Sigmoid colon (tissue), 4 donors: ENCODE measurements around the gene NGDN.

Experiments
- EP300 ChIP-seq, 4 donors: sonication (generic); formaldehyde crosslinking; IDR thresholded peaks; one replicate each; pipeline ENCODE4 v1.6.1; 2017; ENCODE audit warnings: antibody characterized with exemption in 4 of 4
- POLR2A ChIP-seq, 2 donors: fragments of 450-650 bp; IDR thresholded peaks; one replicate each; pipeline ENCODE4 v1.6.1; 2016; ENCODE audit warnings: antibody characterized with exemption in 2 of 2, mild to moderate bottlenecking in 2 of 2, moderate library complexity in 2 of 2
- POLR2AphosphoS5 ChIP-seq, 4 donors: sonication (generic); formaldehyde crosslinking; IDR thresholded peaks; one replicate each; pipeline ENCODE4 v1.6.1; 2017; ENCODE audit warnings: antibody characterized with exemption in 4 of 4
- TF ChIP-seq, protein P1 (sequence below), 4 experiments: fragments of 450-650 bp in 3 of 4; fragments of 200-600 bp in 1 of 4; IDR thresholded peaks; one replicate each; pipeline ENCODE4 v1.5.1; 2016 to 2019; ENCODE audit warnings: antibody characterized with exemption in 4 of 4, mild to moderate bottlenecking in 3 of 4, moderate library complexity in 2 of 4

- TF ChIP-seq, protein P1, sequence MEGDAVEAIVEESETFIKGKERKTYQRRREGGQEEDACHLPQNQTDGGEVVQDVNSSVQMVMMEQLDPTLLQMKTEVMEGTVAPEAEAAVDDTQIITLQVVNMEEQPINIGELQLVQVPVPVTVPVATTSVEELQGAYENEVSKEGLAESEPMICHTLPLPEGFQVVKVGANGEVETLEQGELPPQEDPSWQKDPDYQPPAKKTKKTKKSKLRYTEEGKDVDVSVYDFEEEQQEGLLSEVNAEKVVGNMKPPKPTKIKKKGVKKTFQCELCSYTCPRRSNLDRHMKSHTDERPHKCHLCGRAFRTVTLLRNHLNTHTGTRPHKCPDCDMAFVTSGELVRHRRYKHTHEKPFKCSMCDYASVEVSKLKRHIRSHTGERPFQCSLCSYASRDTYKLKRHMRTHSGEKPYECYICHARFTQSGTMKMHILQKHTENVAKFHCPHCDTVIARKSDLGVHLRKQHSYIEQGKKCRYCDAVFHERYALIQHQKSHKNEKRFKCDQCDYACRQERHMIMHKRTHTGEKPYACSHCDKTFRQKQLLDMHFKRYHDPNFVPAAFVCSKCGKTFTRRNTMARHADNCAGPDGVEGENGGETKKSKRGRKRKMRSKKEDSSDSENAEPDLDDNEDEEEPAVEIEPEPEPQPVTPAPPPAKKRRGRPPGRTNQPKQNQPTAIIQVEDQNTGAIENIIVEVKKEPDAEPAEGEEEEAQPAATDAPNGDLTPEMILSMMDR (IDR thresholded peaks at IDR 0.05), result no peak
- TF ChIP-seq POLR2A (IDR thresholded peaks at IDR 0.05) (no peak), EP300 (IDR thresholded peaks at IDR 0.05) (no peak), POLR2AphosphoS5 (IDR thresholded peaks at IDR 0.05) (no peak)
Observed at GRCh38 chr14:23482823-23483148, 13.3 kb downstream of the NGDN start.
